Tibial nerve (tissue), 4 donors: ENCODE data around the gene PJA1. TPM values are rescaled to one million over a fixed set of nuclear protein-coding genes. Genes with fewer than 3 reads are reported as not detected.
A peak's percentile ranks its signal among the peaks of the same experiment; 100 is the strongest.

ENCODE experiments used
- DNase-seq, 2 donors: peaks; one replicate each; pipeline ENCODE4 v3.0.0-alpha.2; 2019; ENCODE audit warnings: low spot score in 2 of 2
- H3K27ac ChIP-seq, 4 donors: fragments of 200-600 bp; sonication (generic) in 3 of 4; one replicate each; pipeline ENCODE4 v1.5.1; 2017 to 2019; ENCODE audit warnings: mild to moderate bottlenecking in 1 of 4
- H3K27me3 ChIP-seq, 2 donors: fragments of 200-600 bp; sonication (generic) in 1 of 2; one replicate each; pipeline versions ENCODE4 v1.5.1 to v1.6.0; 2017 to 2019
- H3K36me3 ChIP-seq, 3 donors: fragments of 200-600 bp; sonication (generic); one replicate each; pipeline ENCODE4 v1.5.1; 2018 to 2019
- H3K4me1 ChIP-seq, 4 donors: fragments of 200-600 bp; sonication (generic) in 3 of 4; one replicate each; pipeline ENCODE4 v1.5.1; 2017 to 2019
- H3K4me3 ChIP-seq, 4 donors: fragments of 200-600 bp; sonication (generic) in 3 of 4; one replicate each; pipeline ENCODE4 v1.5.1; 2017 to 2019; ENCODE audit warnings: mild to moderate bottlenecking in 1 of 4, moderate library complexity in 1 of 4
- H3K9me3 ChIP-seq, 4 donors: fragments of 200-600 bp; sonication (generic) in 3 of 4; one replicate each; pipeline ENCODE4 v1.5.1; 2017 to 2019
- EP300 ChIP-seq, 2 donors: sonication (generic); formaldehyde crosslinking; IDR thresholded peaks; one replicate each; pipeline ENCODE4 v1.6.1; 2017; ENCODE audit warnings: antibody characterized with exemption in 2 of 2, mild to moderate bottlenecking in 1 of 2
- POLR2A ChIP-seq, 2 donors: fragments of 450-650 bp; IDR thresholded peaks; one replicate each; pipeline ENCODE4 v1.6.1; 2017; ENCODE audit warnings: antibody characterized with exemption in 2 of 2, mild to moderate bottlenecking in 2 of 2, moderate library complexity in 2 of 2
- WGBS, 2 donors: methylation state at CpG; one replicate each; pipeline ENCODE4 v1.1.5; 2018; 5-methylcytosine and 5-hydroxymethylcytosine counted together
- total RNA-seq, 4 donors: library from RNA; depleted of rRNA; stranded (reverse); fragments of >200 nt; gene quantifications; one replicate each; pipeline ENCODE4 v1.1.0, GENCODE V29; 2016
- TF ChIP-seq, protein P1 (sequence below), 5 experiments: fragments of 200-600 bp in 3 of 5; fragments of 450-650 bp in 2 of 5; sonication (generic) in 3 of 5; IDR thresholded peaks; one replicate each; pipeline ENCODE4 v1.5.1; 2016 to 2019; ENCODE audit warnings: antibody characterized with exemption in 5 of 5, mild to moderate bottlenecking in 3 of 5, moderate library complexity in 2 of 5

The PJA1 gene
- total RNA-seq, 4 donors from 2014 or later: 22.8 to 45.0 (median 32.7) TPM

DNA sequence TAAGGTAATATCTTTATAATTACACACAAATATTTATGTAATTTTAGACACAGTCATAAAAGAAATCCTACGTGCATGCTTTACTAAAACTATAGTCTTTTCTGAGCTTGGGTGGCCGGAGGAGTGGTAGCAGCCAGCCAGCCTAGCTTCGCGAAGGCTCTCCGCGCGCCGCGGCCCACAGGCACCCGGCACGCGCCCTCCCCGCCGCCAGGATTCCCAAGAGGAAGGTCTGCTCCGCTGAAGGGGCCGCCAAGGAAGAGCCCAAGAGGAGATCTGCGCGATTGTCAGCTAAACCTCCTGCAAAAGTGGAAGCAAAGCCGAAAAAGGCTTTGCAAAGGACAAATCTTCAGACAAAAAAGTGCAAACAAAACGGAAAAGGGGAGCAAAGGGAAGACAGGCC, 8.7 kb upstream of the PJA1 start:
- Histone ChIP-seq H3K27ac (no peak overlapping the region), H3K4me1 (no peaks in the 10 kb centered on the region), H3K27me3 (no peaks in the 10 kb centered on the region), H3K4me3 (no peak overlapping the region), H3K9me3 (no peaks in the 10 kb centered on the region), H3K36me3 (no peaks in the 10 kb centered on the region)
- WGBS, 2 donors: 32 to 51% methylated on average over 20 of the region's 20 CpGs
- TF ChIP-seq, protein P1, sequence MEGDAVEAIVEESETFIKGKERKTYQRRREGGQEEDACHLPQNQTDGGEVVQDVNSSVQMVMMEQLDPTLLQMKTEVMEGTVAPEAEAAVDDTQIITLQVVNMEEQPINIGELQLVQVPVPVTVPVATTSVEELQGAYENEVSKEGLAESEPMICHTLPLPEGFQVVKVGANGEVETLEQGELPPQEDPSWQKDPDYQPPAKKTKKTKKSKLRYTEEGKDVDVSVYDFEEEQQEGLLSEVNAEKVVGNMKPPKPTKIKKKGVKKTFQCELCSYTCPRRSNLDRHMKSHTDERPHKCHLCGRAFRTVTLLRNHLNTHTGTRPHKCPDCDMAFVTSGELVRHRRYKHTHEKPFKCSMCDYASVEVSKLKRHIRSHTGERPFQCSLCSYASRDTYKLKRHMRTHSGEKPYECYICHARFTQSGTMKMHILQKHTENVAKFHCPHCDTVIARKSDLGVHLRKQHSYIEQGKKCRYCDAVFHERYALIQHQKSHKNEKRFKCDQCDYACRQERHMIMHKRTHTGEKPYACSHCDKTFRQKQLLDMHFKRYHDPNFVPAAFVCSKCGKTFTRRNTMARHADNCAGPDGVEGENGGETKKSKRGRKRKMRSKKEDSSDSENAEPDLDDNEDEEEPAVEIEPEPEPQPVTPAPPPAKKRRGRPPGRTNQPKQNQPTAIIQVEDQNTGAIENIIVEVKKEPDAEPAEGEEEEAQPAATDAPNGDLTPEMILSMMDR (IDR thresholded peaks at IDR 0.05): no peak
- no peak for TF ChIP-seq POLR2A (IDR thresholded peaks at IDR 0.05)
- no peak for TF ChIP-seq EP300 (IDR thresholded peaks at IDR 0.05)
- DNase-seq: no peak

DNA sequence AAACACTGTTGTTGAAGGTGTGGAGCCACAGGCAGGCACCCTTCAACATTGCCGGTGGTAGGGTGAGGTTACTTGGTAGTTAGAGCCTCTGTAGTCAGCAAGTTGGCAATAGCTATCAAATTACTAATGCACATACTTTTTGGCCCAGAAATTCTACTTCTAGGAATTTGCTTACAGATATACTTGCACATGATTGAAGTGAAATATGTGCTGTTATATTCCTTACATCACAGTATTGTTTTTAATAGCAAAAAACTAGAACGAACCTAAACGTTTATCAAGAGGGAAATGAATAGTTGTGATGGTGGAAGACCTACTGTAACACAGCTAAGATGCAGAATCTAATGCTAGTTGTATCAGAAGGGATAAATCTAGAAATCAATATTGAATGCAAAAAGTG, 7.7 kb upstream of the PJA1 start:
- TF ChIP-seq, protein P1 (IDR thresholded peaks at IDR 0.05): no peak
- TF ChIP-seq POLR2A (IDR thresholded peaks at IDR 0.05): no peak
- TF ChIP-seq EP300 (IDR thresholded peaks at IDR 0.05): no peak
- Histone ChIP-seq H3K9me3 (no peaks in the 10 kb centered on the region), H3K4me1 (no peaks in the 10 kb centered on the region), H3K27me3 (no peaks in the 10 kb centered on the region), H3K27ac (no peak overlapping the region), H3K36me3 (no peaks in the 10 kb centered on the region), H3K4me3 (no peak overlapping the region)
- no peak for DNase-seq
- 78 to 84% methylated on average over 3 of the region's 3 CpGs for WGBS, 2 donors

DNA sequence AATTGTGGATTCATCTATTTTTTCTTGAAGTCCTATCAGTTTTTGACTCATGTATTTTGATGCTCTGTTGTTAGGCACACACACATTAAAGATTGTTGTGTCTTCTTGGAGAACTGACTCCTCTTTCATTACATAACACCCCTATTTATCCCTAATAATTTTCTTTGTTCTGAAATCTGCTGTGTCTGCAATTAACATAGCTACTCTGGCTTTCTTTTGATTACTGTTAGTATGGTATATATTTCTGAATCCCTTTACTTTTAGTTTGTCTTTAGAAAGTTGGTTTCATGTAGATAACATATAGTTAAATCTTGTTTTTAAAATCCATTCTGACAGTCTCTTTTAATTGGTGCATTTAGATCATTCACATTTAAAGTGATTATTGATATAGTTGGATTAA, 5.1 kb upstream of the PJA1 start:
- no peak overlapping the region for H3K27ac ChIP-seq
- TF ChIP-seq POLR2A (IDR thresholded peaks at IDR 0.05) (no peak), EP300 (IDR thresholded peaks at IDR 0.05) (no peak)
- TF ChIP-seq, protein P1 (IDR thresholded peaks at IDR 0.05): no peak
- no peak overlapping the region for H3K4me3 ChIP-seq
- H3K4me1 ChIP-seq: no peaks in the 10 kb centered on the region
- no peak for DNase-seq
- H3K27me3 ChIP-seq: no peaks in the 10 kb centered on the region
- no peaks in the 10 kb centered on the region for H3K36me3 ChIP-seq
- no peaks in the 10 kb centered on the region for H3K9me3 ChIP-seq

DNA sequence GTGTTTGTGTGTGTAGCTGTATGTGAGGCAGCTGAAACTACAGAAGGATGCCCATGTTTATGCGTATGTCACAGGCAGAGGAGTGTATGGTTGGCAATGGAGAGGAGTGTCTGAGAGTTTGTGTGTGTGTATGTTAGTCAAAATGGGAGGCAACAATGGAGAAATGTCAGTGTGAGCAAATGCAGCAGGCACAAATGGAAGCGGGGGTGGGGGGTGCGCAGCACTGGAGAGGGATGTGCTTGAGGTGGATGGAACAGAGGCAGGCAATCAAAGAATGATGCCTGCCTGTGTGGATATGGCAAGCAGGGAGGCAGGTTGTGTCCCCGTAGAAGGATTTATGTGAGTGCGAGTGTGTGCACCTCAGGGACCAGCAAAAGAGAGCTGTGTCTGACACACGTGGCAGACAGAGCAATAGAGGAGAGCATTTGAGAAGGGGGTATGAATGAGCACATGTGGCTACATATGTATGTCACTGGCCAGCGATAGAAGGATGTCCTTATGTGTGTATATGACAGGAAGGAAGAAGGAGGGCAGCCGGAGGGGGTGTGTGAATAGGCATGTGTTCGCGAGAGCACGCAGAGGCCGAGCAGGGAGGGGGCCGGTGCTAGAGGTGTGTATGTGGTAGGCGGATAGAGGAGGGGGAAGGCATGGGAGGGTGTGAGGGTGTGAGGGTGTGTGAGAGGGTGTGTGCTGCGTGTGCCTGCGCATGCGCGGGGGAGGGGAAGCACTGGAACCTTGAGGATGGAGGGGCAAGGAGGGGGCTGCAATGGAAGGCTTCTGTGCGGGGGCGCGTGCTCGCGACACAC, 1.1 kb downstream of the PJA1 start:
- H3K27ac ChIP-seq: peak overlapping the region in 3 of 4 donors; percentile 82 to 94 (median 92)

More for the DNA sequence above, 1.1 kb downstream of the PJA1 start:
- 9 to 36% methylated on average over 23 of the region's 23 CpGs for WGBS, 2 donors
- peak overlapping the region; percentile 62 to 75 (median 69) for H3K4me3 ChIP-seq
- peaks cover 0 to 20% (median 3%) of the 10 kb centered on the region in 4 donors for H3K4me1 ChIP-seq
- TF ChIP-seq, protein P1 (IDR thresholded peaks at IDR 0.05): no peak
- TF ChIP-seq POLR2A (IDR thresholded peaks at IDR 0.05) (no peak), EP300 (IDR thresholded peaks at IDR 0.05) (no peak)
- H3K36me3 ChIP-seq: peaks cover 0 to 17% (median 0%) of the 10 kb centered on the region in 3 donors
- DNase-seq: peak in 1 of 2 donors; percentile 10
- H3K9me3 ChIP-seq: no peaks in the 10 kb centered on the region
- H3K27me3 ChIP-seq: no peaks in the 10 kb centered on the region
